HepG2 (cell line): ENCODE data around the gene WEE1. TPM values are rescaled to one million over a fixed set of nuclear protein-coding genes. Genes with fewer than 3 reads are reported as not detected.

Source experiments
- ARID2 ChIP-seq: sonication (generic); formaldehyde crosslinking; IDR thresholded peaks from 2 replicates; pipeline ENCODE4 v1.8.1; 2022; ENCODE audit warnings: mild to moderate bottlenecking, missing genetic modification reagents, borderline replicate concordance
- CC2D1A ChIP-seq: sonication (generic); formaldehyde crosslinking; IDR thresholded peaks from 2 replicates; pipeline ENCODE4 v1.8.1; 2023; ENCODE audit warnings: mild to moderate bottlenecking, missing genetic modification reagents
- CENPT ChIP-seq: sonication (generic); formaldehyde crosslinking; IDR thresholded peaks from 2 replicates; pipeline ENCODE4 v1.8.0; 2022; ENCODE audit warnings: low read depth, mild to moderate bottlenecking, moderate library complexity, missing genetic modification reagents
- DPF2 ChIP-seq: sonication (generic); formaldehyde crosslinking; IDR thresholded peaks from 2 replicates; pipeline ENCODE4 v1.4.0; 2020; ENCODE audit warnings: mild to moderate bottlenecking, low read depth, missing genetic modification reagents, borderline replicate concordance
- FOXC1 ChIP-seq: sonication (generic); formaldehyde crosslinking; IDR thresholded peaks from 2 replicates; pipeline ENCODE4 v1.8.0; 2022; ENCODE audit warnings: mild to moderate bottlenecking, missing genetic modification reagents, borderline replicate concordance
- GATA4 ChIP-seq: sonication (generic); IDR thresholded peaks from 2 replicates; pipeline ENCODE4 v1.6.1; 2016; ENCODE audit warnings: antibody characterized with exemption, low read depth, borderline replicate concordance
- ISX ChIP-seq: sonication (generic); formaldehyde crosslinking; conservative IDR thresholded peaks from 2 replicates; pipeline ENCODE4 v1.5.0; 2020; ENCODE audit warnings: missing genetic modification reagents
- KDM4B ChIP-seq: sonication (generic); formaldehyde crosslinking; IDR thresholded peaks from 2 replicates; pipeline ENCODE4 v1.4.0; 2020; ENCODE audit warnings: missing genetic modification reagents
- KLF9 ChIP-seq: IDR thresholded peaks from 2 replicates; pipeline ENCODE4 v1.6.1; 2016; ENCODE audit warnings: low read depth
- REL ChIP-seq: sonication (generic); formaldehyde crosslinking; conservative IDR thresholded peaks from 2 replicates; pipeline ENCODE4 v1.8.0; 2022; ENCODE audit warnings: mild to moderate bottlenecking, missing genetic modification reagents, moderate library complexity
- SMAD1 ChIP-seq: sonication (generic); formaldehyde crosslinking; IDR thresholded peaks from 2 replicates; pipeline ENCODE4 v1.4.0; 2020; ENCODE audit warnings: missing genetic modification reagents, low read depth, mild to moderate bottlenecking, borderline replicate concordance
- SRY ChIP-seq: sonication (generic); formaldehyde crosslinking; IDR thresholded peaks from 2 replicates; pipeline ENCODE4 v1.8.0; 2022; ENCODE audit warnings: mild to moderate bottlenecking, missing genetic modification reagents
- SSRP1 ChIP-seq: IDR thresholded peaks from 2 replicates; pipeline ENCODE4 v1.6.1; 2016; ENCODE audit warnings: control low read depth
- ZFYVE20 ChIP-seq: sonication (generic); formaldehyde crosslinking; IDR thresholded peaks from 2 replicates; pipeline ENCODE4 v1.8.0; 2023; ENCODE audit warnings: low read depth, mild to moderate bottlenecking, moderate library complexity, missing genetic modification reagents, borderline replicate concordance
- ZKSCAN1 ChIP-seq: fragments of 150-350 bp; IDR thresholded peaks from 2 replicates; pipeline ENCODE4 v1.6.1; 2014; ENCODE audit warnings: low read length
- ZNF225 ChIP-seq: sonication (generic); formaldehyde crosslinking; IDR thresholded peaks from 2 replicates; pipeline ENCODE4 v1.4.0; 2020; ENCODE audit warnings: mild to moderate bottlenecking, missing genetic modification reagents
- ZNF251 ChIP-seq: sonication (generic); formaldehyde crosslinking; IDR thresholded peaks from 2 replicates; pipeline ENCODE4 v1.9.0; 2021; ENCODE audit warnings: mild to moderate bottlenecking, missing genetic modification reagents
- ZNF263 ChIP-seq: sonication (generic); formaldehyde crosslinking; IDR thresholded peaks from 2 replicates; pipeline ENCODE4 v1.4.0; 2020; ENCODE audit warnings: missing genetic modification reagents
- ZNF264 ChIP-seq: sonication (generic); formaldehyde crosslinking; IDR thresholded peaks from 2 replicates; pipeline ENCODE4 v1.4.0; 2020; ENCODE audit warnings: missing genetic modification reagents
- ZNF451 ChIP-seq: sonication (generic); formaldehyde crosslinking; IDR thresholded peaks from 2 replicates; pipeline ENCODE4 v1.5.0; 2020; ENCODE audit warnings: mild to moderate bottlenecking, missing genetic modification reagents
- ZNF557 ChIP-seq: sonication (generic); formaldehyde crosslinking; IDR thresholded peaks from 2 replicates; pipeline ENCODE4 v1.4.0; 2020; ENCODE audit warnings: missing genetic modification reagents
- ZNF678 ChIP-seq: sonication (generic); formaldehyde crosslinking; IDR thresholded peaks from 2 replicates; pipeline ENCODE4 v1.4.0; 2020; ENCODE audit warnings: mild to moderate bottlenecking, missing genetic modification reagents
- ZNF713 ChIP-seq: sonication (generic); formaldehyde crosslinking; IDR thresholded peaks from 2 replicates; pipeline ENCODE4 v1.4.0; 2020; ENCODE audit warnings: mild to moderate bottlenecking, missing genetic modification reagents
- ZNF891 ChIP-seq: sonication (generic); formaldehyde crosslinking; IDR thresholded peaks from 2 replicates; pipeline ENCODE4 v1.5.0; 2020; ENCODE audit warnings: mild to moderate bottlenecking, missing genetic modification reagents
- polyA plus RNA-seq, 8 experiments: library from polyadenylated mRNA; depleted of rRNA in 3 of 8; stranded (reverse) in 7 of 8; unstranded in 1 of 8; fragments of >200 nt; fragmentation: Illumina TruSeq in 4 of 8; extraction: Trizol in 4 of 8; gene quantifications; 2 replicates each; pipeline versions ENCODE4 v1.2.1 to v1.2.3, GENCODE V29; 2011 to 2016; ENCODE audit warnings: low read depth in 4 of 8, missing spikeins in 1 of 8, mixed read lengths in 1 of 8; ENCODE audit not compliant: insufficient read depth in 1 of 8
- total RNA-seq, 5 experiments: library from RNA; depleted of rRNA; stranded (reverse); fragments of >200 nt; fragmentation: Illumina TruSeq; extraction: Trizol; gene quantifications; 2 replicates each; pipeline ENCODE4 v1.2.3, GENCODE V29; 2016; ENCODE audit warnings: low read depth in 1 of 5
- TF ChIP-seq, protein P1 (sequence below): sonication (generic); formaldehyde crosslinking; IDR thresholded peaks from 2 replicates; pipeline ENCODE4 v1.5.1; 2020; ENCODE audit warnings: mild to moderate bottlenecking, missing genetic modification reagents, moderate library complexity
- TF ChIP-seq, protein P2 (sequence below): sonication (generic); formaldehyde crosslinking; IDR thresholded peaks from 2 replicates; pipeline ENCODE4 v1.8.1; 2023; ENCODE audit warnings: mild to moderate bottlenecking, missing genetic modification reagents, borderline replicate concordance
- TF ChIP-seq, protein P3 (sequence below): sonication (generic); formaldehyde crosslinking; IDR thresholded peaks from 2 replicates; pipeline ENCODE4 v1.8.1; 2023; ENCODE audit warnings: mild to moderate bottlenecking, missing genetic modification reagents
- TF ChIP-seq, protein P4 (sequence below): sonication (generic); formaldehyde crosslinking; conservative IDR thresholded peaks from 2 replicates; pipeline ENCODE4 v1.8.0; 2022; ENCODE audit warnings: mild to moderate bottlenecking, moderate library complexity, missing genetic modification reagents

Gene WEE1
- total and polyA plus RNA-seq, 2 of the 13 experiments (the other 11 are each of a cell fraction or from before 2014, with no cell fraction given): 31.4 to 63.7 TPM

DNA sequence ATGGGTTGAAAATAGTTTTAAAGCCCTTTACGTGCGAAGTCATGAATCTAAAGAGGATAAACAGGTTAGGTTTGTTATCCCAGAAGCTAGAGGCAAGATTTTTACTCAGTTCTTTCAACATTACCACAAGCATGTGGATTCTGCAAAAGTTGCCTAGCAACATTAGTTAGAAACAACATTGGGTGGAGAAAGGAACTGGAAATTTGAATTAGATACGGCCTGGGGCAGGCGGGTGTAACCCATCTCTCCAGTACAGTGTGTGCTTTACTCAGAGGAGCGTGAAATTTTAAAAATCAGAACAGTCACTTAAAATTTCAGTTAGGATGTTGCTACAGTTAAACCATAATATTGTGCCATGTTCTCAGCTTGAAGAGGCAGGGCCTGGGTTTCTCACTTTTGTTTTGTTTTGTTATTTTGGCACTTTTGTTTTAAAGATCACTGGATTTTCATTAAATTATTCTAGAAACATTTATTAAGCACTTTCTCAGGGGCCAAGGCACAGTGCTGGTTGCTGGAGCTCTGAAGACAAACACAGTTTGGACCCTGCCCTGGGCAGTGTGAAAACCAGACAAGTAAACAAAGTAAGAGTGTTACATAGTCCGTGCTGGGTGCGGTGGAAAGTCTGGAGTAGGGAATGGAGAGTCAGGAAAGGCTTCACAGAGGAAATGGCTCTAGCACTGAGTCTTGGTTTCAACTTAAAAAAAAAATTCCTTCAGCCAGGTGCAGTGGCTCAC, 4.4 kb upstream of the WEE1 start (continued):
- TF ChIP-seq ZNF251 (CRISPR knock-in tag): no peak
- no peak for TF ChIP-seq SRY
- peak; percentile 66; the same call in 1 of the 2 replicates for TF ChIP-seq ARID2 (CRISPR knock-in tag)
- no peak for TF ChIP-seq ZFYVE20 (CRISPR knock-in tag)
- TF ChIP-seq ZNF451 (CRISPR knock-in tag): no peak
- no peak for TF ChIP-seq ZNF713 (CRISPR knock-in tag)
- TF ChIP-seq ISX (CRISPR knock-in tag): no peak
- no peak for TF ChIP-seq FOXC1 (CRISPR knock-in tag)
- TF ChIP-seq, protein P1, sequence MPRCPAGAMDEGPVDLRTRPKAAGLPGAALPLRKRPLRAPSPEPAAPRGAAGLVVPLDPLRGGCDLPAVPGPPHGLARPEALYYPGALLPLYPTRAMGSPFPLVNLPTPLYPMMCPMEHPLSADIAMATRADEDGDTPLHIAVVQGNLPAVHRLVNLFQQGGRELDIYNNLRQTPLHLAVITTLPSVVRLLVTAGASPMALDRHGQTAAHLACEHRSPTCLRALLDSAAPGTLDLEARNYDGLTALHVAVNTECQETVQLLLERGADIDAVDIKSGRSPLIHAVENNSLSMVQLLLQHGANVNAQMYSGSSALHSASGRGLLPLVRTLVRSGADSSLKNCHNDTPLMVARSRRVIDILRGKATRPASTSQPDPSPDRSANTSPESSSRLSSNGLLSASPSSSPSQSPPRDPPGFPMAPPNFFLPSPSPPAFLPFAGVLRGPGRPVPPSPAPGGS (CRISPR knock-in tag): no peak
- peak; percentile 71; the same call in 1 of the 2 replicates for TF ChIP-seq ZNF264 (CRISPR knock-in tag)
- no peak for TF ChIP-seq ZNF263 (CRISPR knock-in tag)
- TF ChIP-seq ZNF891 (CRISPR knock-in tag): no peak
- peak; percentile 87; the same call in 1 of the 2 replicates for TF ChIP-seq DPF2 (CRISPR knock-in tag)
- TF ChIP-seq CENPT (CRISPR knock-in tag): no peak
- no peak for TF ChIP-seq CC2D1A (CRISPR knock-in tag)
- TF ChIP-seq SSRP1: no peak
- no peak for TF ChIP-seq ZNF678 (CRISPR knock-in tag)
- no peak for TF ChIP-seq ZNF225
- TF ChIP-seq ZKSCAN1: 0 out of 2 replicates have a peak, but pooled peaks have one; percentile 31
- no peak for TF ChIP-seq GATA4
- no peak for TF ChIP-seq REL
- TF ChIP-seq ZNF557 (CRISPR knock-in tag): 0 out of 2 replicates have a peak, but pooled peaks have one; percentile 53
- TF ChIP-seq, protein P2, sequence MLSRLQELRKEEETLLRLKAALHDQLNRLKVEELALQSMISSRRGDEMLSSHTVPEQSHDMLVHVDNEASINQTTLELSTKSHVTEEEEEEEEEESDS (CRISPR knock-in tag): 0 out of 2 replicates have a peak, but pooled peaks have one; percentile 78
- peak; percentile 78; the same call in 1 of the 2 replicates for TF ChIP-seq KDM4B
- no peak for TF ChIP-seq SMAD1 (CRISPR knock-in tag)
- TF ChIP-seq, protein P3, sequence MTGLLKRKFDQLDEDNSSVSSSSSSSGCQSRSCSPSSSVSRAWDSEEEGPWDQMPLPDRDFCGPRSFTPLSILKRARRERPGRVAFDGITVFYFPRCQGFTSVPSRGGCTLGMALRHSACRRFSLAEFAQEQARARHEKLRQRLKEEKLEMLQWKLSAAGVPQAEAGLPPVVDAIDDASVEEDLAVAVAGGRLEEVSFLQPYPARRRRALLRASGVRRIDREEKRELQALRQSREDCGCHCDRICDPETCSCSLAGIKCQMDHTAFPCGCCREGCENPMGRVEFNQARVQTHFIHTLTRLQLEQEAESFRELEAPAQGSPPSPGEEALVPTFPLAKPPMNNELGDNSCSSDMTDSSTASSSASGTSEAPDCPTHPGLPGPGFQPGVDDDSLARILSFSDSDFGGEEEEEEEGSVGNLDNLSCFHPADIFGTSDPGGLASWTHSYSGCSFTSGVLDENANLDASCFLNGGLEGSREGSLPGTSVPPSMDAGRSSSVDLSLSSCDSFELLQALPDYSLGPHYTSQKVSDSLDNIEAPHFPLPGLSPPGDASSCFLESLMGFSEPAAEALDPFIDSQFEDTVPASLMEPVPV: no peak
- no peak for TF ChIP-seq KLF9
- TF ChIP-seq, protein P4, sequence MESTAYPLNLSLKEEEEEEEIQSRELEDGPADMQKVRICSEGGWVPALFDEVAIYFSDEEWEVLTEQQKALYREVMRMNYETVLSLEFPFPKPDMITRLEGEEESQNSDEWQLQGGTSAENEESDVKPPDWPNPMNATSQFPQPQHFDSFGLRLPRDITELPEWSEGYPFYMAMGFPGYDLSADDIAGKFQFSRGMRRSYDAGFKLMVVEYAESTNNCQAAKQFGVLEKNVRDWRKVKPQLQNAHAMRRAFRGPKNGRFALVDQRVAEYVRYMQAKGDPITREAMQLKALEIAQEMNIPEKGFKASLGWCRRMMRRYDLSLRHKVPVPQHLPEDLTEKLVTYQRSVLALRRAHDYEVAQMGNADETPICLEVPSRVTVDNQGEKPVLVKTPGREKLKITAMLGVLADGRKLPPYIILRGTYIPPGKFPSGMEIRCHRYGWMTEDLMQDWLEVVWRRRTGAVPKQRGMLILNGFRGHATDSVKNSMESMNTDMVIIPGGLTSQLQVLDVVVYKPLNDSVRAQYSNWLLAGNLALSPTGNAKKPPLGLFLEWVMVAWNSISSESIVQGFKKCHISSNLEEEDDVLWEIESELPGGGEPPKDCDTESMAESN: no peak
